Loucy (cell line): ENCODE data around the gene NRN1.

Source experiments
- CTCF ChIP-seq: fragments of 200-600 bp; sonication (generic); conservative IDR thresholded peaks from 2 replicates; pipeline ENCODE4 v1.5.1; 2014; ENCODE audit warnings: mild to moderate bottlenecking, antibody characterized with exemption, low read length
- EZH2phosphoT487 ChIP-seq: fragments of 200-600 bp; IDR thresholded peaks from 2 replicates; pipeline ENCODE4 v1.6.1; 2018; ENCODE audit warnings: antibody characterized with exemption, mild to moderate bottlenecking, moderate library complexity, borderline replicate concordance

DNA sequence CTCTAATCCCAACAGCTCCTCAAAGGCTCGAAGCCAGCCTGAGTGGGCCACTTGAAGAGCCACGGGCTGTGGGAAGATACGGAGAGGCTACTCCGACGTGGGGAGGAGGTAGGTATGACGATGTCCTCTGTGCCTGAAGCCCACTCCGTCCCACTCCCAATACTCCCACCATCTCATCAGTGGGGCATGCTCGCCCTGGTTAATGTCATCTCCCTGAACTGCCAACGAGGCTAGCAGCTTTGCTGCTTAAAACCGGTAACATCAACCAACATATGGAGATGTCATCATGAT, 11.1 kb downstream of the NRN1 start:
- no peak for TF ChIP-seq EZH2phosphoT487
- no peak for TF ChIP-seq CTCF
